CD14-positive monocyte (primary cell): ENCODE data around the gene COL4A2. TPM values are rescaled to one million over a fixed set of nuclear protein-coding genes. Genes with fewer than 3 reads are reported as not detected.

ENCODE experiments used
- DNase-seq, 3 donors: peaks; one replicate each; pipeline ENCODE4 v3.0.0-alpha.2; 2011 to 2022
- H2AFZ ChIP-seq: 2 replicates; pipeline ENCODE4 v1.6.0; 2012; ENCODE audit warnings: mild to moderate bottlenecking, low read depth, low read length, inconsistent platforms; ENCODE audit not compliant: insufficient read depth, poor library complexity, severe bottlenecking
- H3K27ac ChIP-seq, 2 donors: 1 replicate in 1 of 2; 2 replicates in 1 of 2; pipeline ENCODE4 v1.5.1; 2012 to 2013; ENCODE audit warnings: low read length in 2 of 2, control low read depth in 1 of 2, inconsistent platforms in 1 of 2, low read depth in 1 of 2, mild to moderate bottlenecking in 1 of 2
- H3K27me3 ChIP-seq, 2 donors: one replicate each; pipeline versions ENCODE4 v1.6.0 to v1.6.1; 2011 to 2013; ENCODE audit warnings: low read length in 2 of 2; ENCODE audit not compliant: control insufficient read depth in 2 of 2, insufficient read depth in 2 of 2
- H3K36me3 ChIP-seq, 2 donors: replicated peaks in 1 of 2; 1 replicate in 1 of 2; 2 replicates in 1 of 2; pipeline versions ENCODE4 v1.5.1 to v1.6.1; 2012 to 2013; ENCODE audit warnings: low read length in 2 of 2, control low read depth in 1 of 2, inconsistent platforms in 1 of 2, mild to moderate bottlenecking in 1 of 2; ENCODE audit not compliant: insufficient read depth in 2 of 2, control insufficient read depth in 1 of 2
- H3K4me1 ChIP-seq, 2 donors: 1 replicate in 1 of 2; 2 replicates in 1 of 2; pipeline versions ENCODE4 v1.5.1 to v1.6.1; 2012 to 2013; ENCODE audit warnings: low read length in 2 of 2, control low read depth in 1 of 2, inconsistent platforms in 1 of 2, mild to moderate bottlenecking in 1 of 2, moderate library complexity in 1 of 2; ENCODE audit not compliant: insufficient read depth in 2 of 2, control insufficient read depth in 1 of 2
- H3K4me2 ChIP-seq: replicated peaks from 2 replicates; pipeline ENCODE3; 2012; ENCODE audit warnings: low read length, moderate library complexity, mild to moderate bottlenecking; ENCODE audit not compliant: poor library complexity, severe bottlenecking; ENCODE audit errors: extremely low read depth
- H3K4me3 ChIP-seq, 3 experiments: fragments of 200-600 bp in 1 of 3; sonication (generic) in 1 of 3; replicated peaks in 1 of 3; 1 replicate in 2 of 3; 2 replicates in 1 of 3; pipeline ENCODE4 v1.5.1; 2011 to 2013; ENCODE audit warnings: low read length in 3 of 3, mild to moderate bottlenecking in 3 of 3, control low read depth in 2 of 3, low read depth in 2 of 3, inconsistent platforms in 1 of 3, moderate library complexity in 1 of 3
- H3K79me2 ChIP-seq: 2 replicates; pipeline ENCODE4 v1.6.0; 2012; ENCODE audit warnings: mild to moderate bottlenecking, control low read depth, inconsistent platforms, low read length, moderate library complexity; ENCODE audit not compliant: insufficient read depth
- H3K9ac ChIP-seq: 2 replicates; pipeline ENCODE4 v1.6.0; 2017; ENCODE audit warnings: low read length, mild to moderate bottlenecking; ENCODE audit not compliant: insufficient read depth, poor library complexity, severe bottlenecking
- H3K9me3 ChIP-seq, 2 donors: replicated peaks in 1 of 2; 1 replicate in 1 of 2; 2 replicates in 1 of 2; pipeline versions ENCODE4 v1.5.1 to v1.6.1; 2012 to 2013; ENCODE audit warnings: low read length in 2 of 2, control low read depth in 1 of 2; ENCODE audit not compliant: control insufficient read depth in 1 of 2, insufficient read depth in 1 of 2
- H4K20me1 ChIP-seq: 2 replicates; pipeline ENCODE4 v1.6.0; 2012; ENCODE audit warnings: mild to moderate bottlenecking, low read length, control low read depth, moderate library complexity; ENCODE audit not compliant: insufficient read depth
- H3K27ac Mint-ChIP-seq, 7 donors: one replicate each; pipeline ENCODE4 v1.8.0; 2020; ENCODE audit warnings: mild to moderate bottlenecking in 7 of 7, mixed read lengths in 7 of 7, moderate library complexity in 6 of 7, inconsistent platforms in 2 of 7
- H3K27me3 Mint-ChIP-seq, 3 donors: one replicate each; pipeline ENCODE4 v1.8.0; 2021 to 2022; ENCODE audit warnings: low read depth in 3 of 3, mild to moderate bottlenecking in 3 of 3, mixed read lengths in 3 of 3, moderate library complexity in 3 of 3, inconsistent platforms in 1 of 3
- H3K36me3 Mint-ChIP-seq, 2 donors: one replicate each; pipeline ENCODE4 v1.8.0; 2020; ENCODE audit warnings: mixed read lengths in 2 of 2, inconsistent platforms in 1 of 2, mild to moderate bottlenecking in 1 of 2
- H3K4me1 Mint-ChIP-seq: one replicate; pipeline ENCODE4 v1.8.0; 2020; ENCODE audit warnings: mild to moderate bottlenecking, mixed read lengths
- H3K4me3 Mint-ChIP-seq, 2 donors: one replicate each; pipeline ENCODE4 v1.8.0; 2020; ENCODE audit warnings: mild to moderate bottlenecking in 2 of 2, mixed read lengths in 2 of 2, moderate library complexity in 1 of 2
- H3K9me3 Mint-ChIP-seq, 7 donors: one replicate each; pipeline ENCODE4 v1.8.0; 2020 to 2022; ENCODE audit warnings: mixed read lengths in 7 of 7, mild to moderate bottlenecking in 6 of 7, moderate library complexity in 6 of 7, inconsistent platforms in 2 of 7
- WGBS: methylation state at CpG from one replicate; pipeline ENCODE4 v1.1.5; 2013; ENCODE audit warnings: missing lambda C conversion rate; ENCODE audit not compliant: insufficient coverage; 5-methylcytosine and 5-hydroxymethylcytosine counted together
- intact Hi-C, 2 donors: fragments of 100-400 bp; cut with micrococcal nuclease; formaldehyde crosslinking; loops; one replicate each; pipeline versions ENCODE4 v1.15.0 to v1.15.1; 2023
- polyA plus RNA-seq, 3 donors: library from polyadenylated mRNA; depleted of rRNA in 1 of 3; unstranded in 2 of 3; stranded (reverse) in 1 of 3; fragments of 300-500 nt in 2 of 3; fragments of >200 nt in 1 of 3; fragmentation: Illumina TruSeq in 2 of 3; gene quantifications; 1 replicate in 2 of 3; 2 replicates in 1 of 3; pipeline ENCODE4 v1.2.3, GENCODE V29; 2012 to 2021
- TF ChIP-seq, protein P1 (sequence below): fragments of 200-600 bp; IDR thresholded peaks from one replicate; pipeline ENCODE4 v1.8.0; 2022; ENCODE audit warnings: antibody characterized with exemption, mild to moderate bottlenecking

Gene COL4A2
- polyA plus RNA-seq, 3 donors = not detected

DNA sequence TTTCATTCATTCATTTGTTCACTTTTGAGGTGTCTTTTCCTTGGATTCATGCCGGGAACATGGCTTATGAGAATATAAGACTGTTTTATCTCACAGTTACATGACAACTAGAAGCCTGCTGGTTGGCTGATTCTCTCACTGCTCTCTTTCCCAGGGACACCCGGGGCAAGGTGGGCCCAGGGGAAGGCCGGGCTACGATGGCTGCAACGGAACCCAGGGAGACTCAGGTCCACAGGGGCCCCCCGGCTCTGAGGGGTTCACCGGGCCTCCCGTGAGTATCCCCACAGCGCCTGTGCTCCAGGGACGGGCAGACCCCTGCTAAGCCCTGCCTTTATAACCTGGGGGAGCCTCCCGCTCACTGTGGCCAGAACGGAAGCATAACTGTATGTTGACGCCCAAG is 121.2 kb downstream of the COL4A2 start:
- H3K36me3 Mint-ChIP-seq = no peaks in the 10 kb centered on the region
- no peaks in the 10 kb centered on the region for H3K36me3 ChIP-seq
- intact Hi-C loops = no loop called here
- H2AFZ ChIP-seq = no peak overlapping the region
- no peak overlapping the region for H3K27ac ChIP-seq
- peaks cover 33 to 64% (median 39%) of the 10 kb centered on the region in 3 donors for H3K27me3 Mint-ChIP-seq
- H4K20me1 ChIP-seq = no peaks in the 10 kb centered on the region
- H3K79me2 ChIP-seq = no peaks in the 10 kb centered on the region
- peaks cover 0 to 2% (median 0%) of the 10 kb centered on the region in 7 donors for H3K9me3 Mint-ChIP-seq
- TF ChIP-seq, protein P1, sequence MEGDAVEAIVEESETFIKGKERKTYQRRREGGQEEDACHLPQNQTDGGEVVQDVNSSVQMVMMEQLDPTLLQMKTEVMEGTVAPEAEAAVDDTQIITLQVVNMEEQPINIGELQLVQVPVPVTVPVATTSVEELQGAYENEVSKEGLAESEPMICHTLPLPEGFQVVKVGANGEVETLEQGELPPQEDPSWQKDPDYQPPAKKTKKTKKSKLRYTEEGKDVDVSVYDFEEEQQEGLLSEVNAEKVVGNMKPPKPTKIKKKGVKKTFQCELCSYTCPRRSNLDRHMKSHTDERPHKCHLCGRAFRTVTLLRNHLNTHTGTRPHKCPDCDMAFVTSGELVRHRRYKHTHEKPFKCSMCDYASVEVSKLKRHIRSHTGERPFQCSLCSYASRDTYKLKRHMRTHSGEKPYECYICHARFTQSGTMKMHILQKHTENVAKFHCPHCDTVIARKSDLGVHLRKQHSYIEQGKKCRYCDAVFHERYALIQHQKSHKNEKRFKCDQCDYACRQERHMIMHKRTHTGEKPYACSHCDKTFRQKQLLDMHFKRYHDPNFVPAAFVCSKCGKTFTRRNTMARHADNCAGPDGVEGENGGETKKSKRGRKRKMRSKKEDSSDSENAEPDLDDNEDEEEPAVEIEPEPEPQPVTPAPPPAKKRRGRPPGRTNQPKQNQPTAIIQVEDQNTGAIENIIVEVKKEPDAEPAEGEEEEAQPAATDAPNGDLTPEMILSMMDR = no peak
- no peaks in the 10 kb centered on the region for H3K4me1 Mint-ChIP-seq
- no peaks in the 10 kb centered on the region for H3K4me1 ChIP-seq
- H3K27ac Mint-ChIP-seq = no peak overlapping the region
- no peak overlapping the region for H3K4me3 ChIP-seq
- WGBS = 98% methylated on average over 12 of the region's 13 CpGs
- H3K4me2 ChIP-seq = no peak overlapping the region
- peaks cover 19 to 23% of the 10 kb centered on the region in 2 donors for H3K27me3 ChIP-seq
- no peak overlapping the region for H3K9ac ChIP-seq
- H3K9me3 ChIP-seq = no peaks in the 10 kb centered on the region
- H3K4me3 Mint-ChIP-seq = no peak overlapping the region
- no peak for DNase-seq

DNA sequence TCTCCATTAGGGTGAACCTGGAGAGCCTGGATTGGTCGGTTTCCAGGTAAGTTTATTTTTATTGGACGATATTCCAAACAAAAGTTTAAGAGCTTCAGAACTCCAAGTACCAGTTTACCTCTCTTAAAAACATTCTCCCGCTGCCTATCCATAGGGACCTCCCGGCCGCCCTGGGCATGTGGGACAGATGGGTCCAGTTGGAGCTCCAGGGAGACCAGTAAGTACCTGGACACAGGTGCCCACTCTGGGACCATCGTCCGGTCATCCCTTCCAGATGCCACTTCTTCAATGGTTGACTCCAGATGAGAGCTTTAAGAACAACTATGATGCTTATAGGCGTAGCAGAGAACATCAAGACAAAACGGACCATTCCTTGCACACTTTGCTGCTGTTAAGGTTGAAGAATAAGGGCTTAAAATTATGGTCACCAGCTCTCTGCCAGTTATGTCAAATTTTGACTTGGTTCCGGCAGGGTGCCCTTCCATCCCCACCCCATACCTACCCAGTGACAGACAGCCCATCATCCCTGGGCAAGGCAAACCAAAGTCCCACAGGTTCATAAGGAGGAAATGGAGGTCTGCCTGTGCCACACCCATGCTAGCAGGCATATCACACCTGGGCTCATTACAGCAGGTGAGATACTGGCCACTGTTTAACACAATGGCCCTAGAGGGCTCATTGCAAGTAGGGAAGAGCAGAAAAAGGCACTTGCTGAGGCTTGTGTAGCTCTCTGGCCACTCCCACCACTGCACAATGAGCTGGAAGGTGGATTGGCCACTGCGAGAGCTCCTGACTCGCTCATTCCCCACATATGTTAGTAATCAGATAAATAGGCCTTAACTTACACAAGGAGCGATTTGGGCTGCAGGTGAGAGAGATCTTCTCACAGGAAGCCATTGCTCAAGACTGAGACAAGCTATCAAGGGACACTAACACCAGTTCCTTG is 123.6 kb downstream of the COL4A2 start:
- Mint-ChIP-seq H3K27ac (no peak overlapping the region), H3K36me3 (no peaks in the 10 kb centered on the region), H3K27me3 (peaks cover 28 to 55% (median 35%) of the 10 kb centered on the region in 3 donors), H3K9me3 (peaks cover 0 to 2% (median 0%) of the 10 kb centered on the region in 7 donors), H3K4me1 (no peaks in the 10 kb centered on the region), H3K4me3 (no peak overlapping the region)
- Histone ChIP-seq H2AFZ (no peak overlapping the region), H3K36me3 (no peaks in the 10 kb centered on the region), H3K4me1 (no peaks in the 10 kb centered on the region), H3K27ac (no peak overlapping the region), H3K4me3 (no peak overlapping the region), H3K9ac (no peak overlapping the region), H3K79me2 (no peaks in the 10 kb centered on the region), H3K27me3 (peaks cover 7 to 13% of the 10 kb centered on the region in 2 donors), H3K9me3 (no peaks in the 10 kb centered on the region), H3K4me2 (no peak overlapping the region), H4K20me1 (no peaks in the 10 kb centered on the region)
- intact Hi-C loops = no loop called here
- no peak for DNase-seq
- TF ChIP-seq, protein P1 = no peak
- WGBS = 89% methylated on average over 7 of the region's 13 CpGs
